Measurements from ENCODE around the gene EHF.

DNA sequence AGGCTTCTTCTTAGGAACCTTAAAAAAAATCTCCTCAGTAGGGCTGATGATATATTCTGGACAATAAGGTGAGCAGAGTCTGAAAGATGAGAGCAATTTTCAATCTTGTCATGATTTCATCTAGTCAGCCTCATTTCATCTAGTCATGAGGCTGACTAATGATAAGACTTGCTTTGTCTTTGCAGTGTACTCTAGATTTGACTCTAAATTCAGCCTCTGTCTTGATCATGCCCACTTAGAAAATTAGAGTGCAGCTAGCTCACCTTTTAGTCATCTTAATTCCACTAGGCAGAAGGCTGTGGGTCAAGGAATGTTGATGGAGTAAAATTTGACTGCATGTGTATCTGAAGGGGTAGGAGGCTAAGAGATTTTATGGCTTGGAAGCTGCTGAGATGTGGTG lies 5.5 kb downstream of the EHF start:
- TF ChIP-seq, protein P1, sequence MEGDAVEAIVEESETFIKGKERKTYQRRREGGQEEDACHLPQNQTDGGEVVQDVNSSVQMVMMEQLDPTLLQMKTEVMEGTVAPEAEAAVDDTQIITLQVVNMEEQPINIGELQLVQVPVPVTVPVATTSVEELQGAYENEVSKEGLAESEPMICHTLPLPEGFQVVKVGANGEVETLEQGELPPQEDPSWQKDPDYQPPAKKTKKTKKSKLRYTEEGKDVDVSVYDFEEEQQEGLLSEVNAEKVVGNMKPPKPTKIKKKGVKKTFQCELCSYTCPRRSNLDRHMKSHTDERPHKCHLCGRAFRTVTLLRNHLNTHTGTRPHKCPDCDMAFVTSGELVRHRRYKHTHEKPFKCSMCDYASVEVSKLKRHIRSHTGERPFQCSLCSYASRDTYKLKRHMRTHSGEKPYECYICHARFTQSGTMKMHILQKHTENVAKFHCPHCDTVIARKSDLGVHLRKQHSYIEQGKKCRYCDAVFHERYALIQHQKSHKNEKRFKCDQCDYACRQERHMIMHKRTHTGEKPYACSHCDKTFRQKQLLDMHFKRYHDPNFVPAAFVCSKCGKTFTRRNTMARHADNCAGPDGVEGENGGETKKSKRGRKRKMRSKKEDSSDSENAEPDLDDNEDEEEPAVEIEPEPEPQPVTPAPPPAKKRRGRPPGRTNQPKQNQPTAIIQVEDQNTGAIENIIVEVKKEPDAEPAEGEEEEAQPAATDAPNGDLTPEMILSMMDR (IDR thresholded peaks at IDR 0.05; ENCODE audit: poor library complexity) = no peak
- TF ChIP-seq EZH2 (IDR thresholded peaks at IDR 0.05; ENCODE audit: borderline replicate concordance) (no peak), EZH2phosphoT487 (IDR thresholded peaks at IDR 0.05; ENCODE audit: low read depth, severe bottlenecking, unreplicated experiment) (no peak)

Data from hepatocyte (in vitro differentiated cells).